ENCODE results near the gene CABYR.

The CABYR gene

GRCh38 chr18:24090876-24091275 lies 48.0 kb upstream of the CABYR start:
- TF ChIP-seq CTCF (IDR thresholded peaks at IDR 0.05; ENCODE audit: low read length): no peak
- no peak for TF ChIP-seq EZH2 (optimal IDR thresholded peaks at IDR 0.05; ENCODE audit: low read depth, low read length)
- no peak for TF ChIP-seq EZH2phosphoT487 (IDR thresholded peaks at IDR 0.05; ENCODE audit: low read length)
- Histone ChIP-seq H3F3A (ENCODE audit: insufficient read depth, low read length) (no peaks in the 10 kb centered on the region; the same call in 1 of the 2 replicates), H3K27me3 (replicated peaks; ENCODE audit: insufficient read depth, low read length) (no peaks in the 10 kb centered on the region), H3K4me2 (ENCODE audit: low read depth, low read length) (no peak overlapping the region), H3K4me3 (ENCODE audit: low read length) (no peak overlapping the region), H3K9me3 (replicated peaks; ENCODE audit: insufficient read depth, low read length) (no peaks in the 10 kb centered on the region), H3K4me1 (ENCODE audit: low read length) (peaks cover 16% of the 10 kb centered on the region), H3K9me2 (replicated peaks; ENCODE audit: insufficient read depth, low read length) (no peaks in the 10 kb centered on the region), H4K20me1 (ENCODE audit: insufficient read depth, low read length) (no peaks in the 10 kb centered on the region), H3K27ac (ENCODE audit: low read length) (no peak overlapping the region), H2AFZ (ENCODE audit: low read length) (no peak overlapping the region), H3K9ac (ENCODE audit: low read length) (no peak overlapping the region), H3K36me3 (replicated peaks; ENCODE audit: insufficient read depth, low read length) (no peaks in the 10 kb centered on the region), H3K79me2 (ENCODE audit: low read length) (no peaks in the 10 kb centered on the region)
- no peak for DNase-seq

- Histone ChIP-seq H4K20me1 (ENCODE audit: insufficient read depth, low read length) (no peaks in the 10 kb centered on the region), H3K9me2 (replicated peaks; ENCODE audit: insufficient read depth, low read length) (no peaks in the 10 kb centered on the region), H2AFZ (ENCODE audit: low read length) (peak overlapping the region; percentile 18), H3K27me3 (replicated peaks; ENCODE audit: insufficient read depth, low read length) (no peaks in the 10 kb centered on the region), H3K36me3 (replicated peaks; ENCODE audit: insufficient read depth, low read length) (no peaks in the 10 kb centered on the region), H3K4me2 (ENCODE audit: low read depth, low read length) (peak overlapping the region; percentile 33; the same call in 1 of the 2 replicates), H3K27ac (ENCODE audit: low read length) (no peak overlapping the region), H3K79me2 (ENCODE audit: low read length) (no peaks in the 10 kb centered on the region), H3K9ac (ENCODE audit: low read length) (no peak overlapping the region), H3K4me1 (ENCODE audit: low read length) (peaks cover 16% of the 10 kb centered on the region), H3K9me3 (replicated peaks; ENCODE audit: insufficient read depth, low read length) (no peaks in the 10 kb centered on the region), H3F3A (ENCODE audit: insufficient read depth, low read length) (no peaks in the 10 kb centered on the region; the same call in 1 of the 2 replicates), H3K4me3 (ENCODE audit: low read length) (no peak overlapping the region)
- no peak for TF ChIP-seq CTCF (IDR thresholded peaks at IDR 0.05; ENCODE audit: low read length)
- TF ChIP-seq EZH2phosphoT487 (IDR thresholded peaks at IDR 0.05; ENCODE audit: low read length): no peak
- no peak for TF ChIP-seq EZH2 (optimal IDR thresholded peaks at IDR 0.05; ENCODE audit: low read depth, low read length)
- DNase-seq: peak; percentile 40
These were observed 44.3 kb upstream of the CABYR start for GRCh38 chr18:24094561-24094960.

GRCh38 chr18:24095976-24096375 lies 42.9 kb upstream of the CABYR start:
- TF ChIP-seq EZH2phosphoT487 (IDR thresholded peaks at IDR 0.05; ENCODE audit: low read length) (no peak), CTCF (IDR thresholded peaks at IDR 0.05; ENCODE audit: low read length) (no peak), EZH2 (optimal IDR thresholded peaks at IDR 0.05; ENCODE audit: low read depth, low read length) (no peak)
- H3K79me2 ChIP-seq (ENCODE audit: low read length): no peaks in the 10 kb centered on the region
- H3K4me2 ChIP-seq (ENCODE audit: low read depth, low read length): no peak overlapping the region
- H3K9me3 ChIP-seq (replicated peaks; ENCODE audit: insufficient read depth, low read length): no peaks in the 10 kb centered on the region
- H3K9me2 ChIP-seq (replicated peaks; ENCODE audit: insufficient read depth, low read length): no peaks in the 10 kb centered on the region
- no peaks in the 10 kb centered on the region; the same call in 1 of the 2 replicates for H3F3A ChIP-seq (ENCODE audit: insufficient read depth, low read length)
- no peaks in the 10 kb centered on the region for H3K27me3 ChIP-seq (replicated peaks; ENCODE audit: insufficient read depth, low read length)
- H4K20me1 ChIP-seq (ENCODE audit: insufficient read depth, low read length): no peaks in the 10 kb centered on the region
- no peak overlapping the region for H3K27ac ChIP-seq (ENCODE audit: low read length)
- no peak overlapping the region for H3K4me3 ChIP-seq (ENCODE audit: low read length)
- no peak overlapping the region for H3K9ac ChIP-seq (ENCODE audit: low read length)
- H2AFZ ChIP-seq (ENCODE audit: low read length): no peak overlapping the region
- peaks cover 16% of the 10 kb centered on the region for H3K4me1 ChIP-seq (ENCODE audit: low read length)
- H3K36me3 ChIP-seq (replicated peaks; ENCODE audit: insufficient read depth, low read length): no peaks in the 10 kb centered on the region
- no peak for DNase-seq

Data from MM.1S (cell line).